ENCODE data around the gene ZNF385C.
A peak's percentile ranks its signal among the peaks of the same experiment; 100 is the strongest.

Gene ZNF385C

GRCh38 chr17:42053731-42054500, 44.4 kb downstream of the ZNF385C start:
- no peak for DNase-seq (ENCODE audit: low read depth)
- H3K4me3 ChIP-seq (ENCODE audit: low read depth, low read length): no peak overlapping the region
- TF ChIP-seq CTCF (IDR thresholded peaks at IDR 0.05; ENCODE audit: low read depth, low read length) (no peak), POLR2A (IDR thresholded peaks at IDR 0.05; ENCODE audit: extremely low read depth, insufficient read length) (no peak), MYC (IDR thresholded peaks at IDR 0.05; ENCODE audit: low read depth, low read length) (no peak), MAX (IDR thresholded peaks at IDR 0.05; ENCODE audit: low read depth, low read length) (no peak)

GRCh38 chr17:42052346-42052877, 45.9 kb downstream of the ZNF385C start:
- TF ChIP-seq POLR2A (IDR thresholded peaks at IDR 0.05; ENCODE audit: extremely low read depth, insufficient read length) (no peak), MAX (IDR thresholded peaks at IDR 0.05; ENCODE audit: low read depth, low read length) (no peak), CTCF (IDR thresholded peaks at IDR 0.05; ENCODE audit: low read depth, low read length) (no peak), MYC (IDR thresholded peaks at IDR 0.05; ENCODE audit: low read depth, low read length) (no peak)

GRCh38 chr17:42051645-42052044, 46.6 kb downstream of the ZNF385C start:
- H3K4me3 ChIP-seq (ENCODE audit: low read depth, low read length): no peak overlapping the region
- DNase-seq (ENCODE audit: low read depth): no peak

More at GRCh38 chr17:42052346-42052877, 45.9 kb downstream of the ZNF385C start:
- DNase-seq (ENCODE audit: low read depth): no peak
- no peak overlapping the region for H3K4me3 ChIP-seq (ENCODE audit: low read depth, low read length)

GRCh38 chr17:42051013-42051400, 47.3 kb downstream of the ZNF385C start:
- no peak overlapping the region for H3K4me3 ChIP-seq (ENCODE audit: low read depth, low read length)
- no peak for TF ChIP-seq MAX (IDR thresholded peaks at IDR 0.05; ENCODE audit: low read depth, low read length)
- TF ChIP-seq POLR2A (IDR thresholded peaks at IDR 0.05; ENCODE audit: extremely low read depth, insufficient read length): no peak
- no peak for TF ChIP-seq CTCF (IDR thresholded peaks at IDR 0.05; ENCODE audit: low read depth, low read length)
- TF ChIP-seq MYC (IDR thresholded peaks at IDR 0.05; ENCODE audit: low read depth, low read length): no peak
- no peak for DNase-seq (ENCODE audit: low read depth)

More at GRCh38 chr17:42051645-42052044, 46.6 kb downstream of the ZNF385C start:
- TF ChIP-seq MAX (IDR thresholded peaks at IDR 0.05; ENCODE audit: low read depth, low read length) (no peak), POLR2A (IDR thresholded peaks at IDR 0.05; ENCODE audit: extremely low read depth, insufficient read length) (no peak), MYC (IDR thresholded peaks at IDR 0.05; ENCODE audit: low read depth, low read length) (no peak), CTCF (IDR thresholded peaks at IDR 0.05; ENCODE audit: low read depth, low read length) (no peak)

GRCh38 chr17:42050393-42051012, 47.8 kb downstream of the ZNF385C start, which contains the start of gene C17orf113:
Gene C17orf113, minus strand, starts transcription at chr17:42050601. Its CDS starts 7,225 bp downstream, at chr17:42043376.
- peak; percentile 53 for DNase-seq (ENCODE audit: low read depth)
- TF ChIP-seq CTCF (IDR thresholded peaks at IDR 0.05; ENCODE audit: low read depth, low read length) (peak; percentile 20), MYC (IDR thresholded peaks at IDR 0.05; ENCODE audit: low read depth, low read length) (no peak)
- peak within 1 kb of the TSS; percentile 34 for H3K4me3 ChIP-seq (ENCODE audit: low read depth, low read length)

Data from NB4 (cell line).